Mesothelial cell of epicardium (in vitro differentiated cells): ENCODE results near the gene FAT1. TPM values are rescaled to one million over a fixed set of nuclear protein-coding genes. Genes with fewer than 3 reads are reported as not detected.
"Not testable (repeated sequence)": the region's sequence is repeated elsewhere in the genome, so short reads cannot be mapped to it uniquely, and the experiment has no call there.

Experiments used
- DNase-seq, 2 experiments: peaks; one replicate each; pipeline ENCODE4 v3.0.0; 2021; ENCODE audit warnings: low spot score in 2 of 2; ENCODE audit not compliant: unreplicated experiment in 2 of 2
- H3K27ac Mint-ChIP-seq: 2 replicates; pipeline ENCODE4 v1.8.0; 2021; ENCODE audit warnings: mixed read lengths
- H3K27me3 Mint-ChIP-seq: 2 replicates; pipeline ENCODE4 v1.8.0; 2021; ENCODE audit warnings: low read depth, mixed read lengths
- H3K36me3 Mint-ChIP-seq: 2 replicates; pipeline ENCODE4 v1.8.0; 2021; ENCODE audit warnings: mixed read lengths
- H3K4me1 Mint-ChIP-seq: 2 replicates; pipeline ENCODE4 v1.8.0; 2021; ENCODE audit warnings: mixed read lengths
- H3K4me3 Mint-ChIP-seq: 2 replicates; pipeline ENCODE4 v1.8.0; 2021; ENCODE audit warnings: mild to moderate bottlenecking, moderate library complexity, mixed read lengths
- H3K9me3 Mint-ChIP-seq: 2 replicates; pipeline ENCODE4 v1.8.0; 2021; ENCODE audit warnings: mixed read lengths
- CTCF ChIP-seq: fragments of 200-600 bp; sonication (generic); IDR thresholded peaks from one replicate; pipeline ENCODE4 v1.5.0; 2021; ENCODE audit warnings: antibody characterized with exemption; ENCODE audit not compliant: unreplicated experiment
- total RNA-seq: library from RNA; stranded (reverse); gene quantifications from 3 replicates; pipeline ENCODE4 v1.2.1, GENCODE V29; 2021

The FAT1 gene
- total RNA-seq, 1 donor from 2014 or later: 224 TPM

DNA sequence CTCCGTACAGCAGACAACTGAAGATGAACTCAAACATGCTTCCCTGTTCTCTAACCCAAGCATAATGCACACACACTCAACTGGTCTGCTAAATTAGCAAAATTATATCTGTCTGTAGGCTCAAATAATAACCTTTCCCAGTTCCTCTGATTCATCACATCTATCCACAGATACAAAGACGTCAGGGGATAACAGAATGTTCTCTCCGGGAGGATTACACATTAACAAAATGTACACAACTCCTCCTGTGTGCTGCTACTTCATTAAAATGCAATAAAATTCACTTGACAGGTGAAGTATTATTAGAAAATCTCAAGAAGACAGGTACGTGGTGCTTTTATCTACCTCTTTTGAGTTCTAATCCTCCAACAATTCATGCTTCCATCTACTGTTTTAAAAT is 57.4 kb downstream of the FAT1 start:
- TF ChIP-seq CTCF: no peak
- Mint-ChIP-seq H3K36me3 (peaks cover 27% of the 10 kb centered on the region), H3K9me3 (no peaks in the 10 kb centered on the region), H3K4me1 (peaks cover 22% of the 10 kb centered on the region), H3K4me3 (no peak overlapping the region), H3K27ac (peak overlapping the region; percentile 34), H3K27me3 (no peaks in the 10 kb centered on the region)
- DNase-seq: no peak

- Mint-ChIP-seq H3K27ac (no peak overlapping the region), H3K9me3 (no peaks in the 10 kb centered on the region), H3K4me3 (no peak overlapping the region), H3K36me3 (peaks cover 22% of the 10 kb centered on the region), H3K4me1 (peaks cover 7% of the 10 kb centered on the region), H3K27me3 (no peaks in the 10 kb centered on the region)
- no peak for TF ChIP-seq CTCF
- no peak for DNase-seq
Observed at GRCh38 chr4:186660403-186660802, 63.3 kb downstream of the FAT1 start.

DNA sequence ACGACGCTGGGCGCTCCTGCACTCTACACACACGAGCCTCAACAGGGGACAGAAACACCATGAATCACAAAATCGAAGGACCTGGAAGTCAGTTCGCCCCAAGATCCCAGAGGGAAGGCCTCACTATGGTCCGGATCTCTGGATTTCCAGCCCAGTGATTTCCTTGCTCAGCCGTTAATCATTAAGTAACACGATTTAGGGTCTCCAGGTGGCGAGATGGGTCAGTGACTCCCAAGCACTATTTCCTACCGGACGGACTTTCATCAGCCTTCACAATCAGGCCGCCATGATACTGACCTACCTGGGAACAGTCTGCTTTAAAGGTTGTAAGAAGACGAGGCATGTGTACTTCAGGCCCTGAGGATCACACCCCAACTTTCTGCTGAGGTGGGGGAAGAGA is 63.7 kb downstream of the FAT1 start:
- Mint-ChIP-seq H3K27me3 (no peaks in the 10 kb centered on the region), H3K4me3 (no peak overlapping the region), H3K27ac (no peak overlapping the region), H3K4me1 (peaks cover 7% of the 10 kb centered on the region), H3K36me3 (peaks cover 22% of the 10 kb centered on the region), H3K9me3 (no peaks in the 10 kb centered on the region)
- no peak for DNase-seq
- TF ChIP-seq CTCF: no peak

- H3K4me3 Mint-ChIP-seq, H3K27me3 Mint-ChIP-seq, H3K9me3 Mint-ChIP-seq, H3K4me1 Mint-ChIP-seq, H3K27ac Mint-ChIP-seq, DNase-seq: not testable (repeated sequence)
- H3K36me3 Mint-ChIP-seq: peaks cover 22% of the 10 kb centered on the region
Observed at GRCh38 chr4:186659456-186659855, 64.2 kb downstream of the FAT1 start.

GRCh38 chr4:186658657-186659056 is 65.0 kb downstream of the FAT1 start:
- TF ChIP-seq CTCF: no peak
- Mint-ChIP-seq H3K4me1 (peaks cover 7% of the 10 kb centered on the region), H3K27ac (no peak overlapping the region), H3K9me3 (no peaks in the 10 kb centered on the region), H3K4me3 (no peak overlapping the region), H3K36me3 (peaks cover 27% of the 10 kb centered on the region), H3K27me3 (no peaks in the 10 kb centered on the region)
- no peak for DNase-seq

DNA sequence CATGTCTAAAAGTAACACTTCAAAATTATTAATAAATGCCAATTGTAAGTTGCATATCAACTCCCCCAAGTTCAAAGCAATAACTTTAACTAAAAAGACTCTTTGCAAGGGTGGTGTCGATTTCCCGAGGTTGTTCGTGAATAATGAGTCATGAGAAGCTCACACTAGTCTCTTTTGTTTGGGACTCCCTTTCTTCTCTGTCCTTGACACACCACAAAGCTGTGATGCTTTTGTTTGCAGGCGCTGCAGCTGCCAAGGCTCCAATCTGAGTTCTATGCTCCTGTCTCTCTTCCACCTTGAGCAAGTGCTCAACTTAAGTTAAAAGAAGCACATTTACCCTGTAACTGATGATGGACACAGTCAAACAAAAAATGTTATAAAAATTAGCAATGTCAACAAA is 65.9 kb downstream of the FAT1 start:
- no peak overlapping the region for H3K4me3 Mint-ChIP-seq
- no peak for TF ChIP-seq CTCF
- H3K27me3 Mint-ChIP-seq: no peaks in the 10 kb centered on the region
- H3K4me1 Mint-ChIP-seq: peaks cover 7% of the 10 kb centered on the region
- no peaks in the 10 kb centered on the region for H3K9me3 Mint-ChIP-seq
- H3K36me3 Mint-ChIP-seq: peaks cover 27% of the 10 kb centered on the region
- DNase-seq: no peak
- H3K27ac Mint-ChIP-seq: peak overlapping the region; percentile 64
